SK-N-SH treated with all-trans-retinoic acid at 6 μM for 48 hours (cell line): Measurements from ENCODE around the gene NFKB1.

Source experiments
- ATAC-seq: fragments of 200-7000 bp; cut with Tn5 transposase; 3 replicates; pipeline ENCODE4 v1.9.1; 2020; ENCODE audit warnings: mild to moderate bottlenecking, moderate library complexity
- ARNTL ChIP-seq: fragments of 450-650 bp; formaldehyde crosslinking; IDR thresholded peaks from 2 replicates; pipeline ENCODE4 v1.5.0; 2020; ENCODE audit warnings: low read depth, mild to moderate bottlenecking, moderate library complexity, borderline replicate concordance
- BACH2 ChIP-seq: fragments of 250-450 bp; sonication (Bioruptor Pico); IDR thresholded peaks from 2 replicates; pipeline ENCODE4 v1.9.0; 2021; ENCODE audit warnings: mild to moderate bottlenecking, borderline replicate concordance
- CSDC2 ChIP-seq: fragments of 250-450 bp; sonication (Bioruptor Pico); IDR thresholded peaks from 2 replicates; pipeline ENCODE4 v1.5.0; 2020; ENCODE audit warnings: mild to moderate bottlenecking, moderate library complexity
- ESRRG ChIP-seq: fragments of 250-450 bp; sonication (Bioruptor Pico); IDR thresholded peaks from 2 replicates; pipeline ENCODE4 v1.6.1; 2021; ENCODE audit warnings: mild to moderate bottlenecking
- ISL1 ChIP-seq: fragments of 250-450 bp; sonication (Bioruptor Pico); IDR thresholded peaks from 2 replicates; pipeline ENCODE4 v2.1.2; 2022; ENCODE audit warnings: mild to moderate bottlenecking, moderate library complexity
- OSR1 ChIP-seq: fragments of 250-450 bp; sonication (Bioruptor Pico); IDR thresholded peaks from 2 replicates; pipeline ENCODE4 v1.8.0; 2022; ENCODE audit warnings: moderate library complexity, mild to moderate bottlenecking, inconsistent platforms
- PPARA ChIP-seq: fragments of 250-450 bp; sonication (Bioruptor Pico); IDR thresholded peaks from 2 replicates; pipeline ENCODE4 v1.5.0; 2020; ENCODE audit warnings: mild to moderate bottlenecking, borderline replicate concordance
- RARB ChIP-seq: fragments of 250-450 bp; sonication (Bioruptor Pico); IDR thresholded peaks from 2 replicates; pipeline ENCODE4 v1.8.0; 2021; ENCODE audit warnings: mild to moderate bottlenecking, moderate library complexity
- TCF4 ChIP-seq: fragments of 250-450 bp; sonication (Bioruptor Pico); IDR thresholded peaks from 2 replicates; pipeline ENCODE4 v1.8.0; 2021; ENCODE audit warnings: mild to moderate bottlenecking, moderate library complexity, borderline replicate concordance
- TOX ChIP-seq: fragments of 250-450 bp; sonication (Bioruptor Pico); IDR thresholded peaks from 2 replicates; pipeline ENCODE4 v1.8.0; 2021; ENCODE audit warnings: mild to moderate bottlenecking, moderate library complexity, borderline replicate concordance
- ZC3H10 ChIP-seq: fragments of 250-450 bp; sonication (Bioruptor Pico); IDR thresholded peaks from 2 replicates; pipeline ENCODE4 v1.5.1; 2021; ENCODE audit warnings: mild to moderate bottlenecking, moderate library complexity
- ZFP3 ChIP-seq: fragments of 250-450 bp; sonication (Bioruptor Pico); IDR thresholded peaks from 2 replicates; pipeline ENCODE4 v1.5.0; 2020; ENCODE audit warnings: mild to moderate bottlenecking, moderate library complexity
- ZFP30 ChIP-seq: fragments of 450-650 bp; formaldehyde crosslinking; IDR thresholded peaks from 2 replicates; pipeline ENCODE4 v1.5.0; 2022; ENCODE audit warnings: mild to moderate bottlenecking, moderate library complexity
- ZNF565 ChIP-seq: fragments of 450-650 bp; formaldehyde crosslinking; conservative IDR thresholded peaks from 2 replicates; pipeline ENCODE4 v1.5.0; 2020; ENCODE audit warnings: low read depth, mild to moderate bottlenecking, moderate library complexity
- ZNF70 ChIP-seq: fragments of 450-650 bp; formaldehyde crosslinking; IDR thresholded peaks from 2 replicates; pipeline ENCODE4 v1.5.0; 2020; ENCODE audit warnings: mild to moderate bottlenecking, moderate library complexity
- ZNF8 ChIP-seq: fragments of 450-650 bp; formaldehyde crosslinking; IDR thresholded peaks from 2 replicates; pipeline ENCODE4 v1.5.0; 2020; ENCODE audit warnings: mild to moderate bottlenecking, moderate library complexity
- TF ChIP-seq, protein P1 (sequence below): fragments of 250-450 bp; sonication (Bioruptor Pico); IDR thresholded peaks from 2 replicates; pipeline ENCODE4 v1.5.1; 2021; ENCODE audit warnings: mild to moderate bottlenecking, moderate library complexity
- TF ChIP-seq, protein P2 (sequence below): fragments of 250-450 bp; sonication (Bioruptor Pico); IDR thresholded peaks from 2 replicates; pipeline ENCODE4 v1.5.1; 2020; ENCODE audit warnings: low read depth, mild to moderate bottlenecking, moderate library complexity
- TF ChIP-seq, protein P3 (sequence below): fragments of 250-450 bp; sonication (Bioruptor Pico); IDR thresholded peaks from 2 replicates; pipeline ENCODE4 v1.5.0; 2020; ENCODE audit warnings: mild to moderate bottlenecking, moderate library complexity
- TF ChIP-seq, protein P4 (sequence below): fragments of 250-450 bp; sonication (Bioruptor Pico); IDR thresholded peaks from 2 replicates; pipeline ENCODE4 v1.8.0; 2020; ENCODE audit warnings: mild to moderate bottlenecking, moderate library complexity, borderline replicate concordance
- TF ChIP-seq, protein P5 (sequence below): fragments of 250-450 bp; sonication (Bioruptor Pico); IDR thresholded peaks from 2 replicates; pipeline ENCODE4 v1.8.0; 2021; ENCODE audit warnings: low read depth, mild to moderate bottlenecking, moderate library complexity, borderline replicate concordance

Gene NFKB1

DNA sequence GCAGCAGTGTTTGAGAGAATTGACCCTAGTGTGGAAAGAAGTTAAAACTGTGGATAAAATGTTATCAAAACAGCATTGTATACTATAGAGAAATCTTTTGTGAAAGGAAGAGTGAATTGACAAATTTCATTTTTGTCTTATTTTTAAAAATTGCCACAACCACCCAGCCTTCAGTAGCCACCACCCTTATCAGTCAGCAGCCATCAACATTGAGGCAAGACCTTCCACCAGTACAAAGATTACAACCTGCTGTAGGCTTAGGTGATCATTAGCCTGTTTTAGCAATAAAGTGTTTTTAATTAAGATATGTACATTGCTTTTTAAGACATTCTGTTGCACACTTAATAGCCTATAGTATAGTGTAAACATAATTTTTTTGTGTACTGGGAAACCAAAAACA, 91.1 kb downstream of the NFKB1 start:
- TF ChIP-seq ZNF8 (CRISPR knock-in tag) (no peak), PPARA (CRISPR knock-in tag) (no peak), TCF4 (CRISPR knock-in tag) (no peak), BACH2 (CRISPR knock-in tag) (no peak), CSDC2 (CRISPR knock-in tag) (no peak), ZFP30 (CRISPR knock-in tag) (no peak), ESRRG (CRISPR knock-in tag) (no peak), ZNF565 (CRISPR knock-in tag) (no peak), ISL1 (CRISPR knock-in tag) (no peak), TOX (CRISPR knock-in tag) (no peak), RARB (no peak), ZNF70 (CRISPR knock-in tag) (no peak), ZC3H10 (CRISPR knock-in tag) (no peak)
- TF ChIP-seq, protein P1, sequence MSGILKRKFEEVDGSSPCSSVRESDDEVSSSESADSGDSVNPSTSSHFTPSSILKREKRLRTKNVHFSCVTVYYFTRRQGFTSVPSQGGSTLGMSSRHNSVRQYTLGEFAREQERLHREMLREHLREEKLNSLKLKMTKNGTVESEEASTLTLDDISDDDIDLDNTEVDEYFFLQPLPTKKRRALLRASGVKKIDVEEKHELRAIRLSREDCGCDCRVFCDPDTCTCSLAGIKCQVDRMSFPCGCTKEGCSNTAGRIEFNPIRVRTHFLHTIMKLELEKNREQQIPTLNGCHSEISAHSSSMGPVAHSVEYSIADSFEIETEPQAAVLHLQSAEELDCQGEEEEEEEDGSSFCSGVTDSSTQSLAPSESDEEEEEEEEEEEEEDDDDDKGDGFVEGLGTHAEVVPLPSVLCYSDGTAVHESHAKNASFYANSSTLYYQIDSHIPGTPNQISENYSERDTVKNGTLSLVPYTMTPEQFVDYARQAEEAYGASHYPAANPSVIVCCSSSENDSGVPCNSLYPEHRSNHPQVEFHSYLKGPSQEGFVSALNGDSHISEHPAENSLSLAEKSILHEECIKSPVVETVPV: no peak
- TF ChIP-seq, protein P2, sequence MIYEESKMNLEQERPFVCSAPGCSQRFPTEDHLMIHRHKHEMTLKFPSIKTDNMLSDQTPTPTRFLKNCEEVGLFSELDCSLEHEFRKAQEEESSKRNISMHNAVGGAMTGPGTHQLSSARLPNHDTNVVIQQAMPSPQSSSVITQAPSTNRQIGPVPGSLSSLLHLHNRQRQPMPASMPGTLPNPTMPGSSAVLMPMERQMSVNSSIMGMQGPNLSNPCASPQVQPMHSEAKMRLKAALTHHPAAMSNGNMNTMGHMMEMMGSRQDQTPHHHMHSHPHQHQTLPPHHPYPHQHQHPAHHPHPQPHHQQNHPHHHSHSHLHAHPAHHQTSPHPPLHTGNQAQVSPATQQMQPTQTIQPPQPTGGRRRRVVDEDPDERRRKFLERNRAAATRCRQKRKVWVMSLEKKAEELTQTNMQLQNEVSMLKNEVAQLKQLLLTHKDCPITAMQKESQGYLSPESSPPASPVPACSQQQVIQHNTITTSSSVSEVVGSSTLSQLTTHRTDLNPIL (CRISPR knock-in tag): no peak
- TF ChIP-seq, protein P3, sequence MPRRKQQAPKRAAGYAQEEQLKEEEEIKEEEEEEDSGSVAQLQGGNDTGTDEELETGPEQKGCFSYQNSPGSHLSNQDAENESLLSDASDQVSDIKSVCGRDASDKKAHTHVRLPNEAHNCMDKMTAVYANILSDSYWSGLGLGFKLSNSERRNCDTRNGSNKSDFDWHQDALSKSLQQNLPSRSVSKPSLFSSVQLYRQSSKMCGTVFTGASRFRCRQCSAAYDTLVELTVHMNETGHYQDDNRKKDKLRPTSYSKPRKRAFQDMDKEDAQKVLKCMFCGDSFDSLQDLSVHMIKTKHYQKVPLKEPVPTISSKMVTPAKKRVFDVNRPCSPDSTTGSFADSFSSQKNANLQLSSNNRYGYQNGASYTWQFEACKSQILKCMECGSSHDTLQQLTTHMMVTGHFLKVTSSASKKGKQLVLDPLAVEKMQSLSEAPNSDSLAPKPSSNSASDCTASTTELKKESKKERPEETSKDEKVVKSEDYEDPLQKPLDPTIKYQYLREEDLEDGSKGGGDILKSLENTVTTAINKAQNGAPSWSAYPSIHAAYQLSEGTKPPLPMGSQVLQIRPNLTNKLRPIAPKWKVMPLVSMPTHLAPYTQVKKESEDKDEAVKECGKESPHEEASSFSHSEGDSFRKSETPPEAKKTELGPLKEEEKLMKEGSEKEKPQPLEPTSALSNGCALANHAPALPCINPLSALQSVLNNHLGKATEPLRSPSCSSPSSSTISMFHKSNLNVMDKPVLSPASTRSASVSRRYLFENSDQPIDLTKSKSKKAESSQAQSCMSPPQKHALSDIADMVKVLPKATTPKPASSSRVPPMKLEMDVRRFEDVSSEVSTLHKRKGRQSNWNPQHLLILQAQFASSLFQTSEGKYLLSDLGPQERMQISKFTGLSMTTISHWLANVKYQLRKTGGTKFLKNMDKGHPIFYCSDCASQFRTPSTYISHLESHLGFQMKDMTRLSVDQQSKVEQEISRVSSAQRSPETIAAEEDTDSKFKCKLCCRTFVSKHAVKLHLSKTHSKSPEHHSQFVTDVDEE (CRISPR knock-in tag): no peak
- TF ChIP-seq, protein P4, sequence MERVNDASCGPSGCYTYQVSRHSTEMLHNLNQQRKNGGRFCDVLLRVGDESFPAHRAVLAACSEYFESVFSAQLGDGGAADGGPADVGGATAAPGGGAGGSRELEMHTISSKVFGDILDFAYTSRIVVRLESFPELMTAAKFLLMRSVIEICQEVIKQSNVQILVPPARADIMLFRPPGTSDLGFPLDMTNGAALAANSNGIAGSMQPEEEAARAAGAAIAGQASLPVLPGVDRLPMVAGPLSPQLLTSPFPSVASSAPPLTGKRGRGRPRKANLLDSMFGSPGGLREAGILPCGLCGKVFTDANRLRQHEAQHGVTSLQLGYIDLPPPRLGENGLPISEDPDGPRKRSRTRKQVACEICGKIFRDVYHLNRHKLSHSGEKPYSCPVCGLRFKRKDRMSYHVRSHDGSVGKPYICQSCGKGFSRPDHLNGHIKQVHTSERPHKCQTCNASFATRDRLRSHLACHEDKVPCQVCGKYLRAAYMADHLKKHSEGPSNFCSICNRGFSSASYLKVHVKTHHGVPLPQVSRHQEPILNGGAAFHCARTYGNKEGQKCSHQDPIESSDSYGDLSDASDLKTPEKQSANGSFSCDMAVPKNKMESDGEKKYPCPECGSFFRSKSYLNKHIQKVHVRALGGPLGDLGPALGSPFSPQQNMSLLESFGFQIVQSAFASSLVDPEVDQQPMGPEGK: no peak
- ATAC-seq: no peak

DNA sequence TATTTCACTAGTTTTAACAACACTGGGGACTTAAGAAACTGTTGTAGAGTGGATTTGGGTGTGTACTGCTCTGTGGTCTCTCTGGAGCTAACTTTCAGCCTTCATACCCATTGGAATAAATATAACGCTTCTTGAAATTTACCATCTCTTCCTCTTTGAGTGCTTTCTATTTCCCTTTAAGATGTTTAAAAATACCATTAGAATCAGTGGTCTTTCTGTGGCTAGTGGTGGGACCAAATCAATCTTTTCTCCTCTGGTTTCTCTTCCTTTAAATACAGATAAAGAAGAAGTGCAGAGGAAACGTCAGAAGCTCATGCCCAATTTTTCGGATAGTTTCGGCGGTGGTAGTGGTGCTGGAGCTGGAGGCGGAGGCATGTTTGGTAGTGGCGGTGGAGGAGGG, 92.0 kb downstream of the NFKB1 start:
- TF ChIP-seq, protein P2 (CRISPR knock-in tag): no peak
- TF ChIP-seq ARNTL (CRISPR knock-in tag): no peak
- TF ChIP-seq ZFP3: no peak
- no peak for TF ChIP-seq OSR1
- TF ChIP-seq TOX (CRISPR knock-in tag): no peak
- TF ChIP-seq, protein P3 (CRISPR knock-in tag): no peak
- TF ChIP-seq, protein P5, sequence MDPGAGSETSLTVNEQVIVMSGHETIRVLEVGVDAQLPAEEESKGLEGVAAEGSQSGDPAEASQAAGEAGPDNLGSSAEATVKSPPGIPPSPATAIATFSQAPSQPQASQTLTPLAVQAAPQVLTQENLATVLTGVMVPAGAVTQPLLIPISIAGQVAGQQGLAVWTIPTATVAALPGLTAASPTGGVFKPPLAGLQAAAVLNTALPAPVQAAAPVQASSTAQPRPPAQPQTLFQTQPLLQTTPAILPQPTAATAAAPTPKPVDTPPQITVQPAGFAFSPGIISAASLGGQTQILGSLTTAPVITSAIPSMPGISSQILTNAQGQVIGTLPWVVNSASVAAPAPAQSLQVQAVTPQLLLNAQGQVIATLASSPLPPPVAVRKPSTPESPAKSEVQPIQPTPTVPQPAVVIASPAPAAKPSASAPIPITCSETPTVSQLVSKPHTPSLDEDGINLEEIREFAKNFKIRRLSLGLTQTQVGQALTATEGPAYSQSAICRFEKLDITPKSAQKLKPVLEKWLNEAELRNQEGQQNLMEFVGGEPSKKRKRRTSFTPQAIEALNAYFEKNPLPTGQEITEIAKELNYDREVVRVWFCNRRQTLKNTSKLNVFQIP (CRISPR knock-in tag): no peak
- no peak for TF ChIP-seq BACH2 (CRISPR knock-in tag)
- no peak for TF ChIP-seq ZNF565 (CRISPR knock-in tag)
- no peak for TF ChIP-seq TCF4 (CRISPR knock-in tag)
- TF ChIP-seq, all 23 proteins: peak for 0
- ATAC-seq: no peak
